OCI-M2 (cell line): ENCODE results near the gene EID2B.

Experiments used
- DNase-seq: peaks from one replicate; lab custom pipeline; 2025; ENCODE audit not compliant: unreplicated experiment; lab: John Stamatoyannopoulos, UW

EID2B gene, protein sequence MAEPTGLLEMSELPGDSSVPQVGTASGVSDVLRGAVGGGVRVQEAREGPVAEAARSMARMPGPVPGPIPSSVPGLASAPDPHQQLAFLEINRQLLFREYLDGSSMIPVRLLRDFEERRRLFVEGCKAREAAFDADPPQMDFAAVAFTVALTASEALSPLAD

DNA sequence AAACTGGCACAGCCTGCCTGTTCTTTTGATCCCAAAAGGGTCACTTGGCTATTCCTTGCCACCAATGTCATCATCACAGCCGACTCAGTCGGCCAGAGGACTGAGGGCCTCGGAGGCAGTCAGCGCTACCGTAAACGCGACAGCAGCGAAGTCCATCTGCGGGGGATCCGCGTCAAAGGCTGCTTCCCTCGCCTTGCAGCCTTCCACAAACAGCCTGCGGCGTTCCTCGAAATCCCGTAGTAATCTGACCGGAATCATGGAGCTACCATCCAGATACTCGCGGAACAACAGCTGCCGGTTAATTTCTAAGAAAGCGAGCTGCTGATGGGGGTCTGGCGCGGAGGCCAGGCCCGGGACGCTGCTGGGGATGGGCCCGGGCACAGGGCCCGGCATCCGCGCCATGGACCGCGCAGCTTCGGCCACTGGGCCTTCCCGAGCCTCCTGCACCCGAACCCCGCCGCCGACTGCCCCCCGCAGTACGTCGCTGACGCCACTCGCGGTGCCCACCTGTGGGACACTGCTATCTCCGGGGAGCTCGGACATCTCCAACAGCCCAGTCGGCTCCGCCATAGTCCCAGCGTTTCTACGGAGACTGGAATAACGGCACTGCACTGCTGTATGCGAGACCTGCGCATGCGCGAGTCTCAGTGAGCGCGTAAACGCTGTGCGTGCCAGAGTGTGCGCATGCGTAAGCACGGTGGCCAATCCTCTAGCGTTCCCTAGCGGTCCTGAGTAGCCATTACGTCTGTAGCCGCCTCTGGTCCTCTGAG, at the start of gene EID2B:
Gene EID2B (minus strand): TSS at position 620 of the 770 bp plus-strand sequence. CDS start 50 bp downstream, at position 570.
- DNase-seq = peak; percentile 99

DNA sequence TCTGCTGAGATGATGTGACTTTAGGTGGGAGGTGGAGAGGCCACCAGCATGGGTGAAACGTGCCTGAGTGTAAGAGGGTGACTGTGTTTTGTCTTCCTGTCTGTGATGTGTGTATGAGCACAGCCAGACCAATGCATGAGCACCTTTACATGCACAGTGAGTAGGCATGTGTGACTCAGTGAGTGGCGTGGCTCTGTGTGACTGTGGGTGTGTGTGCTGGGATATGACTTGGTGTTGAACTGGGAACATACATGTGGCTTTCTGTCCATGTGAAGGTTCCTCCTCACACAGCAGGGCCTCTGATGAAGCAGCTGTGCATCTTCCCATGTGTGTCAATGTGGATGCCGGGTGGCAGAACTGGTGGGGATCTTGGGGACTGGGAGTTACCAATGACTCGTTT, 49.8 kb upstream of the EID2B start:
- no peak for DNase-seq

DNA sequence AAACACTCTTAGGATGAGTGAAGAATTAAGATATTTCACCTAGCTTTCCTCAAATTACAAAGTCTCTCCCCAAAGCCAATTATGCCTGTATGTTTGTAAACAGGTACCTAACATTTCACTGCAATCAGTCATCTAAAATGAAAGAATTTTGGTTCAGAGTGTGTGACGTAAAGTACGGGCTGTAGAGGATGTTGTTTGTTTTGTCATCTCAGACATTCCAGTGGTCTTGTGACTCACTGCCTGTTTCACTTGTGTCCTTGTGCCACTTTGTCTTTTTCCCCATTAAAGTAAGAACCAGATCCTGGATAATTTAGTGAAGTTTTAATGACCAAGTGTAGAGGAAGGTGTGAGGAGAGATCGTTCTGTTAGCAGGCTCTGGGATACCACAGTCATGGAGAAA, 36.0 kb upstream of the EID2B start:
- no peak for DNase-seq

DNA sequence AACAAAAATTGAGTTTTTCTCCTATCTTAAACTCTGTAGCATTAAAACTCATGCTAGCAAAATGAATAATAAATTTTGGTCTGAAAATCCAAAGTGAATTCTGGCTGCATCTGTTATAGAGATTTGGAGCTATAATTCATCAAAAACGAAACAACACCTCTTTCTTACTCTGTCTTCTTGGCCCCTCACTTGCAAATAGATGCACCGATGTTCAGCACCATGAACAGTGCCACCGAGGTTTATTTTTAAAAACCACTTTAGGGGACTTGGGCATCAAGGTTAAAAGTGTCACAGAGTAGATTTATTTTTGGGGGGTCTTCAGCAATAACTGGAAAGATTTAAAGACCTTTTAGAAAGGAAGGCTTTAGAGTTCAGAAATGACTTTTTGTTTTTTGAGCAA, 33.4 kb upstream of the EID2B start:
- no peak for DNase-seq

DNA sequence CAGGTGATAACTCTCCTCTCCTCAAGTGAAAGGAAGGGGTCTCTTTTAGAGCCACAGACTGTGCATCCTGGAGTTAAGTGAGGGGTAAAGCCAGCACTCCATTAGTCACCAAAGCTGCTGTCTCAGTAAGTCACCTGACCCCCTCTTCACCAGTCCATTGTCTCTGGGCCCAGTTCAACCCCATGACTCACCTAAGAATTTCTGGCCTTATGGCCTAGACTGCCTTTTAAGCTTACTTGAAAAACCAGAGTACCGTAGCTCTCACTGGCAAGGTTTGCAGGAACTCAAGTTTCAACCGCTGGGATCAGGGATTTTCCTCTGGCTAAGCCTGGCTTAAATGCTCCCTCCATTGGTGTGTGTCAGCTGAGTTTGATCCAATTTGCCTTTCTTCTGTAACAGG, 30.8 kb upstream of the EID2B start:
- DNase-seq = no peak

DNA sequence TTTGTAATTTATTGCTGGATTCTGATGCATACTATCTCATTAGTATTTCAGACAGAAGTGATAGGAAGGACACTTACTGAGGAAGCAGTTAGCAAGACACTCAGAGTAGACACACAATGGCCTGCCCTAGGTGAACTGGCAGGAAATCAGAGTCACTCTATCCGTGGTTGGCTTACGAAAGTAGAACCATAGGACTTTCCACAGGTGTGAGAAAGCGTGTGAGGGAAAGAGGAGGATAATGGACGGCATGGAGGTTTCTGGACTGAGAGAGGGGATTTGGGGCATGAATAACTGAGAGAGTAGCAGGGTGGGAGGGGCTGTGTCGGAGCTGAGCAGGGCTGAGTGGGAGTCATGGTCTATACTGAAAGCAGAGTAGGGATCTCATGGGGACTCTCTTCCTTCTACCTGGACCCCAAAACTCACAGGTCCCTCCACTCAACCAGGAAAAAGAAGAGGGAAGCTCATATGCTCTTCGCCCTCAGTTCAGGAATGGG, 26.0 kb upstream of the EID2B start:
- no peak for DNase-seq

DNA sequence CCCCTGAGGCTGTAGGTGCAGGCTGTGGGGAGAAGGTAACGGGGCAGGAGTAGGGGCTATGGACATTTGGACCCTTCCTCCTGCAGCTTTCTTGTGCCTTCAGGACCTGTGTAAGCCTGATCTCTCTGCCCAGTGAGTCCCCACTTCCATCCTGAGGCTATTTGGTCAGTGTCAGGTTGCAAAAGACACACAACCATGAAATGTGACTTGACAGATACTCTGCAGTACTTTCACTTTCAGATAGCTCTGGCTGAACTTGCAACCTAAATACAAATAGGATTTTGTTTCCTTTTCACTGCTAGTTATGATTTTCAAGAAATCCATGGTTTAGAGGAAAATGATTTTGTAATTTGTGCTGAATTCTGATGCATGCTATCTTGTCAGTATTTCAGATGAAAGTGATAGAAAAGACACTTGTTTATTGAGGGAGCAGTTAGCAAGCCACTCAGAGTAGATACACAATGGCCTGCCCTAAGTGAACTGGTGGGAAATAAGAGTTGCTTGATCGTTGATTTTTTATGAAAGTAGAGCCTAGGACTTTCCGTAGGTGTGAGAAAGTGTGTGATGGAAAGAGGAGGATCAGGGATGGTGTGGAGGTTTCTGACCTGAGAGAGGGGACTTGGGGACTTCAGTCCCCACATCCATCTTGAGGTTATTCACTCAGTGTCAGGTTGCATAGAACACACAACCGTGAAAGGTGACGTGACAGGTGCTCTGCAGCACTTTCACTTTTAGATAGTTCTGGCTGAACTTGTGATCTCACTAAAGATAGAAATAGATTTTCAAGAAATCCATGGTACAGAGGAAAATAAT, 25.4 kb upstream of the EID2B start:
- no peak for DNase-seq

DNA sequence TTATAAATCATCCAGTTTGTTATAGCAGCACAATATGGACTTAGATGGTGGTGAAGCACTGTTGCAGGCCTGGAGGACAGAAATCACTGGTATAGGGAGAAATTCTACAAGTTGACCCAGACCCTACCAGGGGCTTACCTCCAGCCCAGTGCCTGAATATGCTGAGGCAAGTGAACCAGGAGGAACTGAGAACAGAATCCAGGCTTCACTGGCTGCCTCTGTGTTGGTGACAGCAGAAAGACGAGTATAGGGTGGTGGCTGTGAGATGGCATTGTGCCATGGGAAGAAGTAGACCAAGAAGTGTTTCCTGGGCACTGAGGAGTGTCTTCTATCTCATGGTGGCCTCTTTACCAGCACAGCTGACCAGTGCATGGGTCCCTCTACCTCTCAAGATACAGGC, 23.2 kb upstream of the EID2B start:
- DNase-seq = no peak

DNA sequence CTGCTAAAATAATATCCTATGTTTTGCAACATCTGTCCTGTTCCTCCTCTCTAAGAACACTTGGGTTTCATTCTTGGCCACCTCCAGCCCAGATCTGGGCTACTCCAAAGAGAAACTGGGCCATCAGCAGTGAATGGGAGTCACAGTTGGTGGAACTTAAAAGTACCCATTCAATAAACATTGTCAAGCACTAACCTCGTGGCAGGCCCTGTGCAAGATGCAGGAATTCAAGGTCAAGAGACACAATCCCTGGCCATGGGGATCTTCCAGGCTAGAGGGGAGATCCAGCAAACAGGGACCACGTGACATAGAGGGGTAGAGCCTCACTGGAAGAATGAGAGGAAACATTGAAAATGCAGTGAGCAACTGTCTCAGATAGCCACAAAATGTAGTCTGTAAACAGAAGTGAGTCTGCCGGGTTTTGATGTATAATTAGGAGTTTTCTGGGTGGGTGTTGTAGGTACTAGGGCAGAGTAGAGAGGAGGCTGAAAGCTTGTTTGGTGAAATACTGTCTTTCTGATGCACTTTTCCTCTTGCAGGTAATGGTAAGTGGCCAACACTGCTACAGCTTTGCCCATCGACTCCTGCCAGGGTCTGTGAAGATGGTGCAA, 22.2 kb upstream of the EID2B start:
- DNase-seq = no peak

DNA sequence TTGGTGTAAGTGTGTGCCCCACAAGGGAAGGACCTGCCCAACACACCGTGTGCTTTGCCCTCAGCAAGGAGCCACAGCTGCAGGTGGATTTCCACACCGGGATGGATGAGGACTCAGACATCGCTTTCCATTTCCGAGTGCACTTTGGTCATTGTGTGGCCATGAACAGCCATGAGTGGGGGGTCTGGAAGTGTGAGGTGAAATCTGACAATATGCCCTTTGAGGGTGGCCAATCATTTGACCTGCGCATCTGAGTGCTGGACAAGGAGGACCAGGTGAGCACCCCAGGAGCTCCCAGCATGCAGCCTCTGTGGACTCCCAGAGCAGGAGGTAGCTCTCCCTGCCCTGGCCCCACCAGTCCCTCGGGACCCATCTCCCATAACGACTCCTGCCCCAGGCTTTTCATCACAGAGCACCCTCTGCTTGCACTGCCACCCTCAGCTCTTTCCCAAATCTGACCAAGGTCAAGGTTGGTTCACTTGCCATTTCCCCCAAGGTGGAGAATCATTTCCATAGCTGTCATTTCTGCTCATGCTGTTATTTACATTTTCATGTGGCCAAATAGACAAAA, 20.5 kb upstream of the EID2B start:
- DNase-seq = no peak

DNA sequence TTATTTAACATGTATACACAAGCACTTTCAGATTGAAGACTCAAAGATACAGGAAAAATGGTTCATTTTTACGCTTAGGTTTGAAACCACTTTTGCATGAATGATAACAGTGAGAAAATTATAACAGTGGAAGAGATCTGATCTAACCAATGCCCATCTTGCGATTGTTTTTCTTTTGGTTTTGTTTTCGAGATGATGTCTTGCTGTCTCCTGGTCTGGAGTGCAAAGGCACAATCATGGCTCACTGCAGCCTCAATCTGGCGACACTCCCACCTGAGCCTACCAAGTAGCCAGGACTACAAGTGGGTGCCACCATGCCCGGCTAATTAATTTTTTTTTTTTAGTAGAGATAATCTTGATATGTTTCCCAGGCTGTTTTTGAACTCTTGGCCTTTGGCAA, 17.5 kb upstream of the EID2B start:
- no peak for DNase-seq

DNA sequence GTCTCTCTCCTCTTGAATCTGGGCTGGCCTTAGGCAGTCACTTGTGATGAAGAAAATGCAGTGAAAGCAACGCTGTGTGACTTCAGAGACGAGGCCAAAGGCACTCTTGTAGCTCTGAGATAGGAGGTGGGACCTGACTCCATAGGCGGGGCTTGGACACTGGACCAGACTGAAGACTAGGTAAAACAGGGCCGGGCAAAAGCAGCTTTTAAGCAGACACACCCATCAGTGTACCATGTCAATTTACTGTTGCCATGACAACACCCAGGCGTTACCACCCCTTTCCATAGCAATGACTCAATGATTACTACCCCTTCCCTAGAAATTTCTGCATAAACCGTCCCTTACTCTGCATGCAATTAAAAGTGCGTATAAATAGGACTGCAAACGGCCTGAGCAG, 13.9 kb upstream of the EID2B start:
- no peak for DNase-seq

DNA sequence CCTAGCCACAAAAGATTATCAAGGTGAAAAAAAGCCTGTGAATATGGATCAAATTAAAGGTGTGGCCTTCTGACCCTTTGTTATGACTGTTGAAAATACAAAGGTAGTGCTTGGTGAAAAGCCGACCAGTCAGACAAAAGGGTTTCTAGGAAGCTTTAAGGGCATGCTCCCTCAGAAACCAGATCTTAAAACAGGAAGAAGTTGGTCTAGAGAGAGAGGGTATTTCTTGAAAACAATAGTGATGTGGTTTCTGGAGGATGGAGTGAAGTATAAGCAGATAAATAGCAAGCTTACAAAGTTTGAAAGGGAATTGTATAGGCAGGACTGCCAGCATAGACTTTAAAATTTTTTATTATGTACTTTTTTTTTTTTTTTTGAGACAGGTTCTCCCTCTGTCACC, 12.3 kb upstream of the EID2B start:
- no peak for DNase-seq

DNA sequence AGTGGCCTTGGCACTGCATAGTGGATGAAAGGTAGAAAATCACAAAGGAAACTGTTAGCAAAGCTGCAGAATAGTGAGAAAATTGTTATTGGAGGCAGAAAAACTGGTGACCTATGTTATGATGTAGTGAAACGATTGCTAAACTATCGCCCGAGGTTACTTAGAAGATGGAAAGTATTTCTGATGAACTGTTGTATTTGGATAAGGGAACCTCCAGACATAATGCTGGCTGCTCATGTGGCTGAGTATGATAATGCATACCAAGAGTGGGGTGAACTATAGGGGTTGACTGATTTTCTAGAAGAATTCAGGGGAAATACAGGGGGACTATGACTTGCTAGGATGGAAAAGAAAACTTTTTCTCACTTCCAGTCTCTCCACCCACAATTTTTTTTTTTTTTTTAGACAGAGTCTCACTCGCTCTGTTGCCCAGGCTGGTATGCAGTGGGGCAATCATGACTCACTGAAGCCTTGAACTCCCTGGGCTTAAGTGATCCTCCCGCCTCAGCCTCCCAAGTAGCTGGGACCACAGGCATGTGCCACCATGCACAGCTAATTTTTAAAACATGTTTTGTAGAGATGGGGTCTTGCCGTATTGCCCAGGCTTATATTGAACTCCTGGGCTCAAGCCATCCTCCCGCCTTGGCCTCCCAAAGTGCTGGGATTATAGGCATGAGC, 11.7 kb upstream of the EID2B start:
- DNase-seq = no peak

DNA sequence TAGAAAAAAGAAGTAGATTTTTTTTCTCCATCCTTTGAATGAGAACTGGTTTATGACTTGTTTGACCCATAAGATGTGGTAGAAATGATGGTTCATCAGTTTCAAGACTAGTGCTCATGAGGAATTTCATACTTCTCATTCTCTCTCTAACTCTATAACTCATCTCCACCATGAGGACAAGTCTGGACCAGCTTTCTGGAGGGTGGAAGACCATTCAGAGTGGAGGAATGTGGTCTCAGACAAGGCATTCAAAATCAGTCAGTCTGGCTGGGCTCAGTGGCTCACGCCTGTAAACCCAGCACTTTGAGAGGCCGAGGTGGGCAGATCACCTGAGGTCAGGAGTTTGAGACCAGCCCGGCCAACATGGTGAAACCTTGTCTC, 10.8 kb upstream of the EID2B start:
- no peak for DNase-seq

DNA sequence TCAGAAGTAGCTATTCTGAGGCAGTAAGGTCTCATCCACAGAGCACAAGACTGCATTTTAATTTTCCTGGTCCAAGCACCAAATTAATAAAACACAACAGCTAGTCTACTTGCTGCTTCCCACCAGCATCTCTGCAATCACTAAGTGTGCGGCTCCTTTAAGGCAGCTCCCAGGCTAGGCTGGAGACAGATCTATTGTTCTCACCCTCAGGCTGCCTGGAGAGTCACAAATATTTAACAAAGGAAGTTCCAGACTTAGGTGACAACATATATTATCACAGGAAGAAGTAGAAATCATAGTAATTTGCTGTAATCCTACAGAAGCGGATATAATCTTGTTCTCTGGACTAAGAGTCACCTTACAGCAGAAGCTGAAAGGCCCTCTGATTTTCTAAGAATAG, 9.6 kb upstream of the EID2B start:
- DNase-seq = no peak

DNA sequence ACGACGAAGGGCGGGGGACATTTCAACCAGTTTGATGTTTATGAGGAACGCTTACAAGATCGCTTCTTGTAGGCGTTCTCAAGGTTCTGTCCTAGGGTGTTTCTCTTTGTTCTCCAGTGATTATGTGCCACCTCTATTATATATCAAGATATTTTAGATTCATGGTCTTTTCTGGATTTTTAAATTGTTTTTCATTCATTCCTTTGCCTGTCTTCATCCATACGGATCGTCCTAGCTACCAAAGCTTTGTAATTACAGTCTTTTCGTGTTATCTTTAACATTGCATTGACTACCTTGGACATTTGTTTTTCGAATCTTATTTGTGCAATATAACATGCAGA, 7.7 kb upstream of the EID2B start:
- no peak for DNase-seq

DNA sequence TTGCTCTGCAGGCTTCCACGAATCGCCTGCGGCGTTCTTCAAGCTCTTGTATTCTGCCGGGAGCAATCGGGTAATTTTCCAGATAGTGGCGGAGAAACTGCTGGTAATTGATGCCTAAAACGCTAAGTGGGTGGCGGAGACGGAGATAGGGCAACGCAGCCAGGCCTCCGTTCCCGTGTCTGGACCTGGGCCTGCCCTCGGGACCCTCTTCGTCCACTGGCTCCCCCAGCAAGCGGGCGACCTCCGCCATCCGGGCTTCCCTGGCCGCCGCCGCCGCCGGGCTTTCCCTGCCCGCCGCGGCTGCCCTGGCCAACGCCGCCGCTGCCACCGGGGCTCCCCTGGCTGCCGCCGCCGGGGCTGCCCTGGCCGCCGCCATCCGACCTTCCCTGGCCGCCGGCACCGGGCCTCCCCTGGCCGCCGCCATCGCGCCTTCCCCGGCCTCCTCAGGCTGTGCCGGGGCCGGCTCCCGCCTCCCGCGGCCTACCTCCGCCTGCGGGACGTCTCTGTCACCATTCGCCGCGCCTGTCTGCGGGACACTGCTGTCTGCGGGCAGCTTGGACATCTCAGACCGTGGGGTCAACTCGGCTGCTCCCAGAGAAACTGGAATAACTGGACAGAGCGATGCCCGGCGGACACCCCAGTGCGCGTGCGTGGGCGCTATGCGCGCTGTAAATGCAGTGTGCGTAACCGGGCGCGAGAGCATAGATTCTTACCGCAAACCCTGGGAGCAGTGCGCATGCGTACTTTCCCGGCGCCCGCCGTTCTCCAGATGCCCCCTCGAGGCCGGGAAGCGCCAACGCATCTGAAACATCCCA, 7.1 kb upstream of the EID2B start, which contains the start of gene EID2:
Gene EID2 (minus strand): TSS at position 644 of the 815 bp plus-strand sequence. CDS start 82 bp downstream, at position 562.
- DNase-seq = peak; percentile 95

DNA sequence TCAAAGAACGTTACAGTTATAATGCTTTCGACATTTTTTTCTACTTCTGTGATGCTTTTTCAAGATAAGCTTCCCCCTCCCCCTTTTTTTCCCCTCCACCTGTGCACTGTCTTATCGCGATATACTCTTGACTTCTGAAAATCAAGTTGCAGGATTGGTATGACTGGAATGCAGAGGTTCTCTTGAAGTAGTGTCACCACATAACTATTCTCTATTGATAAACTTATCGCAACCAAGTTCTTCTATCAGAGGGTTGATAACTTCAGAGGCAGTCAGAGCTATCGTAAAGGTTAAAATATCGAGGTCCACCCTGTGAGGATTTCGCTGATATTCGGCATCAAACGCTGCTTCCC, 6.5 kb upstream of the EID2B start:
- DNase-seq = no peak

DNA sequence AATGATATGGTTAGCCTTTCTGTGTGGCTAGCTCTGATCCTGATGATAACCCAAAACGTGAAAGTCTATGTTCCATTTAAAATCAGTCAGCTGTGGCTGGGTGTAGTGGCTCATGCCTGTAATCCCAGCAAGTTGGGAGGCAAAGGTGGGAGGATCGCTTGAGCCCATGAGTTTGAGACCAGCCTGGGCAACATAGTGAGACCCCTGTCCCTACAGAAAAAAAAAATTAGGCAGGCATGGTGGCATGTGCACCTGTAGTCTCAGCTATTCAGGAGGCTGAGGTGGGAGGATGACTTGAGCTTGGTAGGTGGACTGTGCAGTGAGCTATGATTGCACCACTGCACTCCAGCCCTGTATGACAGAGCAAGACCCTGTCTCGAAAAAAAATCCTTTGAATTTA, 1.1 kb upstream of the EID2B start:
- no peak for DNase-seq
